Left ventricle myocardium inferior (tissue), 1 donor: ENCODE results near the gene BTG4. TPM values are rescaled to one million over a fixed set of nuclear protein-coding genes. Genes with fewer than 3 reads are reported as not detected.
A peak's percentile ranks its signal among the peaks of the same experiment; 100 is the strongest.

Source experiments
- DNase-seq: peaks from one replicate; pipeline ENCODE4 v3.0.0-alpha.2; 2020
- H3K27ac ChIP-seq: fragments of 200-600 bp; replicated peaks from 2 replicates; pipeline ENCODE4 v1.8.0; 2021
- H3K27me3 ChIP-seq: fragments of 200-600 bp; 2 replicates; pipeline ENCODE4 v1.8.0; 2021; ENCODE audit warnings: low read depth
- H3K36me3 ChIP-seq: fragments of 200-600 bp; 2 replicates; pipeline ENCODE4 v1.8.0; 2021
- H3K4me1 ChIP-seq: fragments of 200-600 bp; 2 replicates; pipeline ENCODE4 v1.8.0; 2021
- H3K4me3 ChIP-seq: fragments of 200-600 bp; 2 replicates; pipeline ENCODE4 v1.8.0; 2021; ENCODE audit warnings: mild to moderate bottlenecking, moderate library complexity
- H3K9me3 ChIP-seq: fragments of 200-600 bp; replicated peaks from 2 replicates; pipeline ENCODE4 v1.8.0; 2021
- CTCF ChIP-seq: fragments of 200-600 bp; IDR thresholded peaks from 2 replicates; pipeline ENCODE4 v1.8.0; 2021; ENCODE audit warnings: antibody characterized with exemption, mild to moderate bottlenecking, borderline replicate concordance
- intact Hi-C: fragments of 100-400 bp; cut with micrococcal nuclease; formaldehyde crosslinking; loops from one replicate; pipeline ENCODE4 v1.11.0; 2022
- long read RNA-seq: library from polyadenylated mRNA; unstranded; transcript quantifications from one replicate; pipeline ENCODE4 v2.0.0, GENCODE V29; 2021
- total RNA-seq: library from RNA; stranded (reverse); fragmentation: NEBNext Ultra II Directional; extraction: Animal tissue kit (Norgen Biotek cat#: 25700); gene quantifications from one replicate; pipeline ENCODE4 v1.2.1, GENCODE V29; 2021
- donor health status: DM: no; HTN: yes; CAD: no; lungs with severe emphysema.

BTG4 gene
- total RNA-seq, result not detected
- long read RNA-seq, result 0 reads

DNA sequence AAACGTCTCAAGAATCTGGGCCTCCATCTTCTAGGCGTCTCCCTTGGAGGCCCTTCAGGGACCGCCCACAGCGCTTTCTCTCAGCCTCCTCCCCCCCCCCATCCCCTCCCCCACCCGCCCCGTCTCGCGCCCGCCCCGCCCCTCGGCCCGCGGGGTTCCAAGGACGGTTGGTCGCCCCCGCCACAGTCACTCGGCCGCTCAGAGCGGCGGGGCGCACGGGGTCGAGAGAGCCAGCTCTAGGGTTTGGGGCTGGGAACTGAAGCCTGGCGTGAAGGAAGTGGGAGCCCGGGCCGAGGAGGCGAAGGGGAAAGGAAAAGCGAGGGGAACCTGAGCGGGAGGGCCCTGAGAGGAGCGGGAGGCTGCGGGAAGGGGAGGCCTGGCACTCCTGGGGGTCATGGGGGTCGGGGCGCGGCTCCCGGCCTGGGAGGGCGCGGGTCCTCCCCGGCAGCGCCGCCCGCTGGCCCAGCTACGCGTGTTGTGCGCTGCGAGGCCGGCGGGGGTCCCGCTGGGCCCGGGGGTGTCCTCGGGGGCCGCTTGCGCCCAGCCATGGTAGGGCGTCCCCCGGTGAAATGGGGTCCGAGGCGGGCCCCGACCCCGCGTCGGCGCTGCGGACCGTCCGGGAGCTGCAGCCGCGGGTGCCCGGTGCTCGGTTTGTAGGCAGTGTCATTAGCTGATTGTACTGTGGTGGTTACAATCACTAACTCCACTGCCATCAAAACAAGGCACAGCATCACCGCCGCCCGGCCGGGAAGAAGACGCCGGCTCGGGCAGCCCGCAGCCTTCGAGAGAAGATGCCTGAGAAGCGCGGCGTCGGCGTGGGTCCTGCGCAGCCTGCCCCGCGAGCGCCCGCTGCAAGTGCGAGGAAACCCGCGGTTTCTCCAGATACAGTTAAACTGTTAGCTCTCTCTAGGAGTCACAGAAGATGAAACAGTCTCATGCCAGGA lies at the start of gene BTG4:
BTG4 (minus strand) TSS at position 91 of the 944 bp plus-strand sequence. CDS start 13,610 bp downstream, outside the sequence.
- Histone ChIP-seq H3K27me3 (peaks cover 64% of the 10 kb centered on the region), H3K9me3 (no peaks in the 10 kb centered on the region), H3K36me3 (no peaks in the 10 kb centered on the region), H3K4me3 (peak within 1 kb of the TSS; percentile 64), H3K4me1 (peaks cover 23% of the 10 kb centered on the region), H3K27ac (no peak within 1 kb of the TSS)
- intact Hi-C loops, result no loop called here
- DNase-seq, result no peak
- no peak for TF ChIP-seq CTCF

DNA sequence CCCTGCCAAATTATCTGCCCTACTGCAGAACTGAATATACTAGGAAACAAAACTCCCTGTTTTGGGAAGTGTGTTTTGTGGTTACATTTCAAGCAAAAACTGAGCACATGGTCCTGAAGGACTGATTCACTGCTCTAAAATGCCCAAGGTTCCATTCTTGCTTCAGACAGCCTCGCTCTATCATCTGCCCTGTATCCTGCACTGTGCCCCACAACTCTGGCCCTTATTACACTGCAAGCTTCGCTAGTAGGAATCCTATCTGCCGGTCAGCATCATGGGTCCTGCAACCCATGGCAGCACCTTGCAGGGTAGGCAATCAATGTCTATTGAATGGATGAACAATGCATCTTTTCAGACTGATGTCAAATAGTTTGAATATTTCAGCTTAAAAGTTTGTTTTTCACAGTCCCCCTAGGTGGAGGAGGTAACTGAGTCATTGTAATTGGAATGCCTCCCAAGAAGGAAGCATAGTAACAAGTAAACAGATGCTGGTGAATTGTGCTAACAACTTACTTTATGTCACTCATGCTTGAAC lies 49.7 kb upstream of the BTG4 start:
- Histone ChIP-seq H3K27me3 (no peaks in the 10 kb centered on the region), H3K36me3 (no peaks in the 10 kb centered on the region), H3K4me1 (no peaks in the 10 kb centered on the region), H3K9me3 (no peaks in the 10 kb centered on the region), H3K4me3 (no peak overlapping the region), H3K27ac (no peak overlapping the region)
- intact Hi-C loops, result no loop called here
- TF ChIP-seq CTCF, result no peak
- no peak for DNase-seq

DNA sequence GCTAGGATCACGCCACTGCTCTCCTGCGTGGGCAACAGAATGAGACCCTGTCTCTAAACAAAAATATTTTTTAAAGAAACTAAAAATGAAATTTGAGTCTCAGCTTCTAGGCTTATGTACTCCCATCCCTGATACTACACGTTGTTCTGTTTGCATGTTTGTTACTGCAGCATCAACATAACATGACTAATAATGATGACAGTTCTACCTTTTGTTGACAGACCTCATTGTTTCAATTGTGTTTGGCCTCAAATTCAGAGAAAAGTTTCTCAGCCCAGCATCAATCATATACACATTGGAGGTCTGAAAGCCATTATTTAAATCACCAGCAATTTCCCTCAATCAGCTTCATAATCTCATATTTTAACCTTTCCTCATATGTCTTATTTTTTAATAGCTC lies 49.1 kb upstream of the BTG4 start:
- H3K4me1 ChIP-seq, result no peaks in the 10 kb centered on the region
- no peak overlapping the region for H3K4me3 ChIP-seq
- intact Hi-C loops, result no loop called here
- DNase-seq, result no peak
- no peak for TF ChIP-seq CTCF
- no peak overlapping the region for H3K27ac ChIP-seq
- no peaks in the 10 kb centered on the region for H3K27me3 ChIP-seq
- H3K36me3 ChIP-seq, result no peaks in the 10 kb centered on the region
- peaks cover 2% of the 10 kb centered on the region for H3K9me3 ChIP-seq

GRCh38 chr11:111560800-111561199 lies 48.6 kb upstream of the BTG4 start:
- Histone ChIP-seq H3K4me3 (no peak overlapping the region), H3K36me3 (peaks cover 3% of the 10 kb centered on the region), H3K27ac (no peak overlapping the region), H3K27me3 (no peaks in the 10 kb centered on the region), H3K9me3 (peaks cover 7% of the 10 kb centered on the region), H3K4me1 (no peaks in the 10 kb centered on the region)
- DNase-seq, result no peak
- intact Hi-C loops, result no loop called here
- no peak for TF ChIP-seq CTCF

DNA sequence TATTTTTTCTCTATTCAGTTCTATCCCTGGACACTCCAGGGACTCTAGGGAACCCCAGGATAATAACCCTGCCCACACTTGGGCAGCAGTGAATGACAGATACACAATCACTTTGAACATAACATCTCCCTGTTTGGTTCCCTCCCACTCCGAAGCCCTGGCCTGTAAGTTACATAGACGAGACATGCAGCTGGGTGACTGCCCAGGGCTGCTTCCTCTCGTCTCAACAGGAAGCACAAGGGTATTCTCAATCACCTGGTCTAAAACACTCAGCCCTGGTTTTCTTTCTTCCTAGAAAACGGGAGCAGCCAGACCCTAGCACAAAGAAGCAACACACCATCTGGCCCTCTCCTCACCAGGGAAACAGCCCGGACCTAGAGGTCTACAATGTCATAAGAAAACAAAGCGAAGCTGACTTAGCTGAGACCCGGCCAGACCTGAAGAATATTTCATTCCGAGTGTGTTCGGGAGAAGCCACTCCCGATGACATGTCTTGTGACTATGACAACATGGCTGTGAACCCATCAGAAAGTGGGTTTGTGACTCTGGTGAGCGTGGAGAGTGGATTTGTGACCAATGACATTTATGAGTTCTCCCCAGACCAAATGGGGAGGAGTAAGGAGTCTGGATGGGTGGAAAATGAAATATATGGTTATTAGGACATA lies 47.7 kb upstream of the BTG4 start:
- no peak for DNase-seq
- Histone ChIP-seq H3K4me3 (no peak overlapping the region), H3K36me3 (peaks cover 5% of the 10 kb centered on the region), H3K9me3 (peaks cover 7% of the 10 kb centered on the region), H3K4me1 (no peaks in the 10 kb centered on the region), H3K27me3 (no peaks in the 10 kb centered on the region), H3K27ac (no peak overlapping the region)
- TF ChIP-seq CTCF, result no peak
- intact Hi-C loops, result no loop called here
